Keratinocyte (primary cell): ENCODE measurements around the gene BGN. TPM values are rescaled to one million over a fixed set of nuclear protein-coding genes. Genes with fewer than 3 reads are reported as not detected.

ENCODE experiments used
- DNase-seq: peaks from one replicate; pipeline ENCODE4 v3.0.0-alpha.2; 2011; ENCODE audit warnings: low read depth, missing footprints, low spot score
- FAIRE-seq: peaks from 2 replicates; lab custom pipeline; 2011; peaks lifted over from hg19 to GRCh38; lab: Jason Lieb, UNC
- H2AFZ ChIP-seq: 2 replicates; pipeline ENCODE4 v1.6.0; 2012; ENCODE audit warnings: low read length, control low read depth, inconsistent platforms; ENCODE audit not compliant: control insufficient read depth
- H3K27ac ChIP-seq: 2 replicates; pipeline ENCODE4 v1.5.1; 2011; ENCODE audit warnings: low read length; ENCODE audit not compliant: control insufficient read depth, insufficient read depth
- H3K27me3 ChIP-seq: 3 replicates; pipeline ENCODE4 v1.6.0; 2011; ENCODE audit warnings: low read length; ENCODE audit not compliant: control insufficient read depth, insufficient read depth; ENCODE audit errors: extremely low read depth
- H3K36me3 ChIP-seq, 2 experiments: 2 replicates in 1 of 2; 3 replicates in 1 of 2; pipeline ENCODE4 v1.5.1; 2011; ENCODE audit warnings: low read length in 2 of 2, mild to moderate bottlenecking in 1 of 2; ENCODE audit not compliant: control insufficient read depth in 2 of 2, insufficient read depth in 2 of 2; ENCODE audit errors: extremely low read depth in 1 of 2
- H3K4me1 ChIP-seq: 3 replicates; pipeline ENCODE4 v1.5.1; 2011; ENCODE audit warnings: low read length; ENCODE audit not compliant: control insufficient read depth, insufficient read depth; ENCODE audit errors: extremely low read depth
- H3K4me2 ChIP-seq: 3 replicates; pipeline ENCODE4 v1.6.0; 2011; ENCODE audit warnings: low read depth, low read length; ENCODE audit not compliant: control insufficient read depth, insufficient read depth; ENCODE audit errors: extremely low read depth
- H3K4me3 ChIP-seq, 3 experiments: fragments of 200-600 bp in 1 of 3; sonication (generic) in 1 of 3; 2 replicates in 2 of 3; 3 replicates in 1 of 3; pipeline ENCODE4 v1.5.1; 2011 to 2016; ENCODE audit warnings: low read length in 3 of 3, mild to moderate bottlenecking in 3 of 3, control low read depth in 2 of 3, inconsistent platforms in 1 of 3, low read depth in 1 of 3, mixed read lengths in 1 of 3, mixed run types in 1 of 3, moderate library complexity in 1 of 3; ENCODE audit not compliant: control insufficient read depth in 2 of 3, insufficient read depth in 2 of 3; ENCODE audit errors: extremely low read depth in 1 of 3
- H3K79me2 ChIP-seq: 2 replicates; pipeline ENCODE4 v1.6.0; 2012; ENCODE audit warnings: low read length; ENCODE audit not compliant: control insufficient read depth, insufficient read depth
- H3K9ac ChIP-seq: 3 replicates; pipeline ENCODE4 v1.6.0; 2011; ENCODE audit warnings: low read length; ENCODE audit not compliant: control insufficient read depth, insufficient read depth; ENCODE audit errors: extremely low read depth
- H3K9me1 ChIP-seq: 3 replicates; pipeline ENCODE4 v1.6.0; 2011; ENCODE audit warnings: low read length; ENCODE audit not compliant: control insufficient read depth, insufficient read depth; ENCODE audit errors: extremely low read depth
- H3K9me3 ChIP-seq: 2 replicates; pipeline ENCODE4 v1.5.1; 2012; ENCODE audit warnings: low read depth, low read length; ENCODE audit not compliant: control insufficient read depth
- H4K20me1 ChIP-seq: 3 replicates; pipeline ENCODE4 v1.6.0; 2011; ENCODE audit warnings: low read length; ENCODE audit not compliant: control insufficient read depth, insufficient read depth; ENCODE audit errors: extremely low read depth
- EZH2 ChIP-seq: IDR thresholded peaks from one replicate; pipeline ENCODE4 v1.6.1; 2012; ENCODE audit warnings: inconsistent platforms, mild to moderate bottlenecking, low read length, moderate library complexity
- dilution Hi-C: fragments of 300-500 bp; cut with MboI; formaldehyde crosslinking; loops from one replicate; pipeline ENCODE4 v1.7.0; 2020; ENCODE audit warnings: low sequenced_read_pairs; ENCODE audit not compliant: extremely low pct_ligation_motif_present
- polyA plus RNA-seq, 5 experiments: library from polyadenylated mRNA; depleted of rRNA in 3 of 5; stranded (reverse) in 3 of 5; stranded (forward) in 1 of 5; unstranded in 1 of 5; fragments of >200 nt; gene quantifications; 1 replicate in 1 of 5; 2 replicates in 3 of 5; 3 replicates in 1 of 5; pipeline versions ENCODE4 v1.2.1 to v1.2.3, GENCODE V29; 2011 to 2012; ENCODE audit warnings: missing spikeins in 2 of 5, low read depth in 1 of 5, low replicate concordance in 1 of 5
- TF ChIP-seq, protein P1 (sequence below), 3 experiments: IDR thresholded peaks in 1 of 3; conservative IDR thresholded peaks in 1 of 3; optimal IDR thresholded peaks in 1 of 3; 2 replicates in 2 of 3; 3 replicates in 1 of 3; pipeline versions ENCODE3 to v1.5.1; 2011; ENCODE audit warnings: low read length in 3 of 3, mild to moderate bottlenecking in 3 of 3, moderate library complexity in 2 of 3, control low read depth in 1 of 3, inconsistent platforms in 1 of 3; ENCODE audit not compliant: insufficient read depth in 2 of 3; ENCODE audit errors: extremely low read depth in 1 of 3

BGN gene
- polyA plus RNA-seq, 1 donor (not counting 4 experiments of a cell fraction or from before 2014, with no cell fraction given): 0.07 TPM

- Histone ChIP-seq H3K9me3 (no peaks in the 10 kb centered on the region), H3K27me3 (no peaks in the 10 kb centered on the region), H3K4me1 (peaks cover 2% of the 10 kb centered on the region), H3K9me1 (no peaks in the 10 kb centered on the region), H4K20me1 (no peaks in the 10 kb centered on the region), H3K4me3 (no peak overlapping the region), H2AFZ (no peak overlapping the region), H3K36me3 (peaks cover 0 to 3% of the 10 kb centered on the region in 2 experiments), H3K27ac (no peak overlapping the region), H3K9ac (no peak overlapping the region), H3K4me2 (no peak overlapping the region), H3K79me2 (no peaks in the 10 kb centered on the region)
- FAIRE-seq (no peak), DNase-seq (no peak)
- dilution Hi-C loops: no loop called here
- TF ChIP-seq, protein P1, sequence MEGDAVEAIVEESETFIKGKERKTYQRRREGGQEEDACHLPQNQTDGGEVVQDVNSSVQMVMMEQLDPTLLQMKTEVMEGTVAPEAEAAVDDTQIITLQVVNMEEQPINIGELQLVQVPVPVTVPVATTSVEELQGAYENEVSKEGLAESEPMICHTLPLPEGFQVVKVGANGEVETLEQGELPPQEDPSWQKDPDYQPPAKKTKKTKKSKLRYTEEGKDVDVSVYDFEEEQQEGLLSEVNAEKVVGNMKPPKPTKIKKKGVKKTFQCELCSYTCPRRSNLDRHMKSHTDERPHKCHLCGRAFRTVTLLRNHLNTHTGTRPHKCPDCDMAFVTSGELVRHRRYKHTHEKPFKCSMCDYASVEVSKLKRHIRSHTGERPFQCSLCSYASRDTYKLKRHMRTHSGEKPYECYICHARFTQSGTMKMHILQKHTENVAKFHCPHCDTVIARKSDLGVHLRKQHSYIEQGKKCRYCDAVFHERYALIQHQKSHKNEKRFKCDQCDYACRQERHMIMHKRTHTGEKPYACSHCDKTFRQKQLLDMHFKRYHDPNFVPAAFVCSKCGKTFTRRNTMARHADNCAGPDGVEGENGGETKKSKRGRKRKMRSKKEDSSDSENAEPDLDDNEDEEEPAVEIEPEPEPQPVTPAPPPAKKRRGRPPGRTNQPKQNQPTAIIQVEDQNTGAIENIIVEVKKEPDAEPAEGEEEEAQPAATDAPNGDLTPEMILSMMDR (optimal IDR thresholded peaks at IDR 0.05 in 1 of 3, IDR thresholded peaks at IDR 0.05 in 1 of 3, conservative IDR thresholded peaks at IDR 0.05 in 1 of 3; ENCODE audit: extremely low read depth in 1 of 3, insufficient read depth in 2 of 3, low read length in 3 of 3): no peak
- TF ChIP-seq EZH2: no peak
These were observed 37.5 kb upstream of the BGN start for GRCh38 chrX:153457136-153457825.

GRCh38 chrX:153457827-153458466 lies 36.8 kb upstream of the BGN start:
- Histone ChIP-seq H3K9me3 (no peaks in the 10 kb centered on the region), H4K20me1 (no peaks in the 10 kb centered on the region), H3K79me2 (no peaks in the 10 kb centered on the region), H3K4me2 (no peak overlapping the region), H3K27ac (no peak overlapping the region), H3K9ac (no peak overlapping the region), H3K9me1 (no peaks in the 10 kb centered on the region), H3K4me1 (peaks cover 2% of the 10 kb centered on the region), H3K27me3 (no peaks in the 10 kb centered on the region), H3K4me3 (no peak overlapping the region), H2AFZ (no peak overlapping the region), H3K36me3 (peaks cover 0 to 3% of the 10 kb centered on the region in 2 experiments)
- no peak for FAIRE-seq
- TF ChIP-seq, protein P1 (optimal IDR thresholded peaks at IDR 0.05 in 1 of 3, IDR thresholded peaks at IDR 0.05 in 1 of 3, conservative IDR thresholded peaks at IDR 0.05 in 1 of 3; ENCODE audit: extremely low read depth in 1 of 3, insufficient read depth in 2 of 3, low read length in 3 of 3): no peak
- no peak for TF ChIP-seq EZH2
- no peak for DNase-seq
- dilution Hi-C loops: no loop called here
